BE2C (cell line): Measurements from ENCODE around the gene SNAP25.

Experiments
- DNase-seq: peaks from one replicate; pipeline ENCODE4 v3.0.0-alpha.2; 2020
- H3K27me3 ChIP-seq: fragments of 250-450 bp; sonication (Bioruptor Pico); 2 replicates; pipeline ENCODE4 v1.5.1; 2020; ENCODE audit warnings: mild to moderate bottlenecking
- H3K36me3 ChIP-seq: fragments of 250-450 bp; sonication (Bioruptor Pico); 2 replicates; pipeline ENCODE4 v1.5.1; 2020; ENCODE audit warnings: mild to moderate bottlenecking
- H3K4me1 ChIP-seq: fragments of 250-450 bp; sonication (Bioruptor Pico); 2 replicates; pipeline ENCODE4 v1.5.1; 2020
- H3K4me3 ChIP-seq: 2 replicates; pipeline ENCODE4 v1.5.1; 2011; ENCODE audit warnings: low read depth, low read length
- H3K9me3 ChIP-seq: fragments of 250-450 bp; sonication (Bioruptor Pico); 2 replicates; pipeline ENCODE4 v1.5.1; 2020
- CTCF ChIP-seq: IDR thresholded peaks from 2 replicates; pipeline ENCODE4 v1.5.1; 2012; ENCODE audit warnings: mild to moderate bottlenecking, low read depth, low read length

The SNAP25 gene

GRCh38 chr20:10306440-10307358, 88.1 kb downstream of the SNAP25 start:
- Histone ChIP-seq H3K27me3 (no peaks in the 10 kb centered on the region), H3K36me3 (peaks cover 19% of the 10 kb centered on the region), H3K9me3 (no peaks in the 10 kb centered on the region), H3K4me3 (no peak overlapping the region), H3K4me1 (no peaks in the 10 kb centered on the region; the same call in 1 of the 2 replicates)
- no peak for DNase-seq
- TF ChIP-seq CTCF: no peak

- H3K27me3 ChIP-seq: no peaks in the 10 kb centered on the region
- H3K4me3 ChIP-seq: no peak overlapping the region
- DNase-seq: no peak
- peaks cover 17% of the 10 kb centered on the region for H3K36me3 ChIP-seq
- no peaks in the 10 kb centered on the region; the same call in 1 of the 2 replicates for H3K4me1 ChIP-seq
- TF ChIP-seq CTCF: no peak
- no peaks in the 10 kb centered on the region for H3K9me3 ChIP-seq
Observed at GRCh38 chr20:10307359-10307735, 88.7 kb downstream of the SNAP25 start.

GRCh38 chr20:10308652-10309051, 90.0 kb downstream of the SNAP25 start:
- no peak overlapping the region for H3K4me3 ChIP-seq
- DNase-seq: no peak
- no peaks in the 10 kb centered on the region for H3K9me3 ChIP-seq
- no peaks in the 10 kb centered on the region; the same call in 1 of the 2 replicates for H3K4me1 ChIP-seq
- H3K36me3 ChIP-seq: peaks cover 17% of the 10 kb centered on the region
- no peaks in the 10 kb centered on the region for H3K27me3 ChIP-seq
- no peak for TF ChIP-seq CTCF

GRCh38 chr20:10309326-10309725, 90.7 kb downstream of the SNAP25 start:
- Histone ChIP-seq H3K27me3 (no peaks in the 10 kb centered on the region), H3K9me3 (no peaks in the 10 kb centered on the region), H3K36me3 (peaks cover 17% of the 10 kb centered on the region), H3K4me1 (no peaks in the 10 kb centered on the region; the same call in 1 of the 2 replicates), H3K4me3 (no peak overlapping the region)
- peak; percentile 23 for DNase-seq
- no peak for TF ChIP-seq CTCF

GRCh38 chr20:10312111-10312510, 93.5 kb downstream of the SNAP25 start:
- no peaks in the 10 kb centered on the region for H3K27me3 ChIP-seq
- H3K36me3 ChIP-seq: peaks cover 17% of the 10 kb centered on the region
- no peak overlapping the region for H3K4me3 ChIP-seq
- no peaks in the 10 kb centered on the region for H3K9me3 ChIP-seq
- no peak for TF ChIP-seq CTCF
- DNase-seq: no peak
- no peaks in the 10 kb centered on the region; the same call in 1 of the 2 replicates for H3K4me1 ChIP-seq

GRCh38 chr20:10313215-10313614, 94.6 kb downstream of the SNAP25 start:
- Histone ChIP-seq H3K27me3 (no peaks in the 10 kb centered on the region), H3K4me1 (no peaks in the 10 kb centered on the region; the same call in 1 of the 2 replicates), H3K9me3 (no peaks in the 10 kb centered on the region), H3K36me3 (peaks cover 17% of the 10 kb centered on the region), H3K4me3 (no peak overlapping the region)
- no peak for TF ChIP-seq CTCF
- DNase-seq: no peak
